Upper lobe of left lung (tissue), 6 donors: ENCODE measurements around the gene BOLA1. TPM values are rescaled to one million over a fixed set of nuclear protein-coding genes. Genes with fewer than 3 reads are reported as not detected.
A peak's percentile ranks its signal among the peaks of the same experiment; 100 is the strongest.

Experiments
- ATAC-seq, 2 donors: fragments of 200-7000 bp; cut with Tn5 transposase; one replicate each; pipeline ENCODE4 v1.9.1; 2022; ENCODE audit warnings: mild to moderate bottlenecking in 2 of 2, moderate library complexity in 2 of 2; ENCODE audit not compliant: low FRiP score in 2 of 2
- DNase-seq, 2 donors: peaks; one replicate each; pipeline ENCODE4 v3.0.0-alpha.2; 2019 to 2020
- H3K27ac ChIP-seq, 4 donors: fragments of 200-600 bp; sonication (generic); one replicate each; pipeline ENCODE4 v1.5.1; 2016 to 2019
- H3K27me3 ChIP-seq, 4 donors: fragments of 200-600 bp; sonication (generic); one replicate each; pipeline ENCODE4 v1.5.1; 2017 to 2019
- H3K36me3 ChIP-seq, 4 donors: fragments of 200-600 bp; sonication (generic); one replicate each; pipeline ENCODE4 v1.5.1; 2016 to 2019
- H3K4me1 ChIP-seq, 4 donors: fragments of 200-600 bp; sonication (generic); one replicate each; pipeline ENCODE4 v1.5.1; 2018 to 2019
- H3K4me3 ChIP-seq, 4 donors: fragments of 200-600 bp; sonication (generic); one replicate each; pipeline ENCODE4 v1.5.1; 2017 to 2019; ENCODE audit warnings: mild to moderate bottlenecking in 2 of 4, moderate library complexity in 1 of 4
- H3K9me3 ChIP-seq, 4 donors: fragments of 200-600 bp; sonication (generic); one replicate each; pipeline ENCODE4 v1.5.1; 2018 to 2019
- EP300 ChIP-seq, 4 donors: sonication (generic); formaldehyde crosslinking; IDR thresholded peaks; one replicate each; pipeline ENCODE4 v1.5.1; 2017; ENCODE audit warnings: antibody characterized with exemption in 4 of 4, control low read depth in 2 of 4
- POLR2A ChIP-seq, 4 donors: fragments of 450-650 bp; IDR thresholded peaks; one replicate each; pipeline ENCODE4 v1.5.1; 2016 to 2017; ENCODE audit warnings: antibody characterized with exemption in 4 of 4, mild to moderate bottlenecking in 2 of 4
- POLR2AphosphoS5 ChIP-seq, 2 donors: sonication (generic); formaldehyde crosslinking; IDR thresholded peaks; one replicate each; pipeline ENCODE4 v1.5.1; 2017; ENCODE audit warnings: antibody characterized with exemption in 2 of 2
- WGBS, 2 donors: methylation state at CpG; one replicate each; pipeline ENCODE4 v1.1.5; 2017 to 2018; 5-methylcytosine and 5-hydroxymethylcytosine counted together
- total RNA-seq, 6 donors: library from RNA; depleted of rRNA in 4 of 6; stranded (reverse); fragments of >200 nt in 4 of 6; gene quantifications; one replicate each; pipeline versions ENCODE4 v1.1.0 to v1.2.1, GENCODE V29; 2016 to 2021
- TF ChIP-seq, protein P1 (sequence below), 6 experiments: fragments of 450-650 bp in 4 of 6; fragments of 200-600 bp in 2 of 6; sonication (generic) in 2 of 6; IDR thresholded peaks; one replicate each; pipeline ENCODE4 v1.5.1; 2016 to 2019; ENCODE audit warnings: antibody characterized with exemption in 6 of 6
- donor health status: DM: no; HTN: no; CAD: no; lungs with moderate emphysema.
- donor health status: DM: no; HTN: yes; CAD: no; lungs with severe emphysema.

BOLA1 gene
- total RNA-seq, 6 donors from 2014 or later = 11.1 to 23.0 (median 14.5) TPM

DNA sequence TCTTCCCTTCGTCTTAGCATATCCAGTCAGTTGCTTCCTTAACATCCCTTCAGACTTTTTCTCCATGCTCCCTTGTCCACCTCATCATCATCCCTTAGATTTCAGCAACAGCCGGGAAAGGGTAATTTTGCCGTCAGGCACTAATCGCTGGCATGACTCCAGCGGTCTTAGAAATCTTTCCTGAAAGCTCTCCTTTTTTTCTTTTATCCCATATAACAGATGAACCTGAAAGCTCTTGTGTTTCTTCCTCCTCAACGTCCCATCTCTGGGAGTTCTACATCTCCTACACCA is 10.4 kb upstream of the BOLA1 start:
- H3K27ac ChIP-seq = peak overlapping the region; percentile 99 to 100 (median 100)
- H3K27me3 ChIP-seq = no peaks in the 10 kb centered on the region
- ATAC-seq = no peak
- no peaks in the 10 kb centered on the region for H3K9me3 ChIP-seq
- H3K4me3 ChIP-seq = peak overlapping the region in 3 of 4 donors; percentile 54 to 67 (median 61)
- 20 to 42% methylated on average over 6 of the region's 6 CpGs for WGBS, 2 donors
- TF ChIP-seq POLR2A (IDR thresholded peaks at IDR 0.05) = no peak
- peaks cover 12 to 19% (median 15%) of the 10 kb centered on the region in 4 donors for H3K4me1 ChIP-seq
- DNase-seq = no peak
- no peaks in the 10 kb centered on the region for H3K36me3 ChIP-seq

DNA sequence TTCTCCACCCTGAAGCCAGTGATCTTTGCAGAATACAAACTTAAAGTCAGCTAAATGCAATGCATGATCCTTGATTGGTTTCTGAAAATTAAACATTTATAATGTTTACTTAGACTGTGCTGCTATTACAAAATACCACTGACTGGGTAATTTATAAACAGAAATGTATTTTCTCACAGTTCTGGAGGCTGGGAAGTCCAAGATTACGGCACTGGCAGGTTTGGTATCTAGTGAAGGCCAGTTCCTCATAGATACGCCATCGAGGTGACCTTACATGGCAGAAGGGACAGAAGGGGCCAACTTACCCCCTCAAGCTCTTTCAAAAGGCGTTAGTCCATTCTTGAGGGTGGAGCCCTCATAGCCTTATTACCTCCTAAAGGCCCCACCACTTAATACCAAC is 2.8 kb upstream of the BOLA1 start:
- H3K36me3 ChIP-seq = no peaks in the 10 kb centered on the region
- H3K4me3 ChIP-seq = no peak overlapping the region
- H3K27me3 ChIP-seq = no peaks in the 10 kb centered on the region
- WGBS, 2 donors = 94 to 98% methylated on average over 4 of the region's 4 CpGs
- no peaks in the 10 kb centered on the region for H3K9me3 ChIP-seq
- peaks cover 5 to 12% (median 10%) of the 10 kb centered on the region in 4 donors for H3K4me1 ChIP-seq
- ATAC-seq = no peak
- H3K27ac ChIP-seq = no peak overlapping the region
- no peak for DNase-seq
- TF ChIP-seq EP300 (IDR thresholded peaks at IDR 0.05) (no peak), POLR2AphosphoS5 (IDR thresholded peaks at IDR 0.05) (no peak), POLR2A (IDR thresholded peaks at IDR 0.05) (no peak)
- TF ChIP-seq, protein P1, sequence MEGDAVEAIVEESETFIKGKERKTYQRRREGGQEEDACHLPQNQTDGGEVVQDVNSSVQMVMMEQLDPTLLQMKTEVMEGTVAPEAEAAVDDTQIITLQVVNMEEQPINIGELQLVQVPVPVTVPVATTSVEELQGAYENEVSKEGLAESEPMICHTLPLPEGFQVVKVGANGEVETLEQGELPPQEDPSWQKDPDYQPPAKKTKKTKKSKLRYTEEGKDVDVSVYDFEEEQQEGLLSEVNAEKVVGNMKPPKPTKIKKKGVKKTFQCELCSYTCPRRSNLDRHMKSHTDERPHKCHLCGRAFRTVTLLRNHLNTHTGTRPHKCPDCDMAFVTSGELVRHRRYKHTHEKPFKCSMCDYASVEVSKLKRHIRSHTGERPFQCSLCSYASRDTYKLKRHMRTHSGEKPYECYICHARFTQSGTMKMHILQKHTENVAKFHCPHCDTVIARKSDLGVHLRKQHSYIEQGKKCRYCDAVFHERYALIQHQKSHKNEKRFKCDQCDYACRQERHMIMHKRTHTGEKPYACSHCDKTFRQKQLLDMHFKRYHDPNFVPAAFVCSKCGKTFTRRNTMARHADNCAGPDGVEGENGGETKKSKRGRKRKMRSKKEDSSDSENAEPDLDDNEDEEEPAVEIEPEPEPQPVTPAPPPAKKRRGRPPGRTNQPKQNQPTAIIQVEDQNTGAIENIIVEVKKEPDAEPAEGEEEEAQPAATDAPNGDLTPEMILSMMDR (IDR thresholded peaks at IDR 0.05) = no peak

DNA sequence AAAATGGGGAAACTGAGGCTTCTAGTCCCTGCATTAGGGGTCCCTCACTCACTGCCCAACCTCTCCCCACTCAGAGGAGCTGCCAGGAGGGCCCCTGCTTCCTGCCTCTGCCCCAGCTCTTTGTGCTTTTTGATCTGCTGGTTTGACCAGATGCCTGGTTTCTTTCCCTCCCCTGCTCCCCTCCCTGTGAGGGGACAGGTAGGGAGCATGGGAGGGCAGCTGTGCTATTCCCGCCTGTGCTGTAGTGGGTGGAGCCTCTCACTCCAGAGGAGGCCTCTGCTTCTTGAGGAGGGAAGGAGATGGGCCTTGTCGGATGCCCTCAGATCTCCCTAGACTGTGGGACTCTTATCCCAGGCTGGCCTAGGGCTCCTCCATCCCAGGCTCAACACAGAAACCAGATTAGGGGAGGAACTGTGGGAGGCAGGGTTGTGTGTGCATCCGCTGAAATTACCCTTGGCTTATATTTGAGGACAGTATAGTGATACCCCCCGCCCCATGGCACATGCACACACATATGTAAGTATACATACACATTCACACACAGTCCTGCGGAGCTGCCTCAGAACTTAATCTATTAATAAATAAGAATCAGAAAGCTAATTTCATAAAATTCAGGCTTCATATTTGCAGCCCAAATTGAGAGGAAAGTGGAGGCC is 4.6 kb downstream of the BOLA1 start:
- no peaks in the 10 kb centered on the region for H3K36me3 ChIP-seq
- H3K4me1 ChIP-seq = peaks cover 5 to 12% (median 10%) of the 10 kb centered on the region in 4 donors
- 89 to 100% methylated on average over 4 to 5 of the region's 5 CpGs for WGBS, 2 donors
- DNase-seq (no peak), ATAC-seq (no peak)
- H3K27ac ChIP-seq = no peak overlapping the region
- no peaks in the 10 kb centered on the region for H3K9me3 ChIP-seq
- no peaks in the 10 kb centered on the region for H3K27me3 ChIP-seq
- no peak for TF ChIP-seq POLR2A (IDR thresholded peaks at IDR 0.05)
- no peak for TF ChIP-seq EP300 (IDR thresholded peaks at IDR 0.05)
- no peak for TF ChIP-seq POLR2AphosphoS5 (IDR thresholded peaks at IDR 0.05)
- TF ChIP-seq, protein P1 (IDR thresholded peaks at IDR 0.05) = no peak
- no peak overlapping the region for H3K4me3 ChIP-seq

DNA sequence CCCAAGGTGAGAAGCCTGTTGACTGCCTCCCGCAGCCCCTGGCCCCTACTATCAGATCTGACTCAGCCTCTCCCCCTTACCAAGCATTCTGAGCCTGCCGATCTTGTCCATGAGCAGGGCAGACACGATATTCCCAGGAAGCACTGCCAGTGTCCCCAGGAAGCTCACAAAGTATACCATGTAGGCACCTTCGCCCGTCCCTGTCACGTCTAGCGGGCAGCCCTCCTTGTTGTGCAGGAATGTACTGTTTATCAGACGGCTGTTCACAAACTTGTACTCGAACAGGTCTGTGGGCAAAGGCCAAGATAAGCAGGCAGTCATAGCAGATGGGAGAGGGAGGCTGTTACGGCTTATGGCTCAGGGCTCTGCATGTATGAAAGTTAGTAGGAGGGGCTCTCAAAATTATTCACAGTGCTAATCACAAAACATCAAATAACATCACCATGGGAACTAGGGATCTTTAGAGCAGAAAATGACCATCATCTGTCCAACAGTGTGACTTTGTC is 7.3 kb downstream of the BOLA1 start:
- H3K27me3 ChIP-seq = no peaks in the 10 kb centered on the region
- DNase-seq = no peak
- no peaks in the 10 kb centered on the region for H3K4me1 ChIP-seq
- no peaks in the 10 kb centered on the region for H3K36me3 ChIP-seq
- no peak for ATAC-seq
- no peak overlapping the region for H3K4me3 ChIP-seq
- WGBS, 2 donors = 77 to 84% methylated on average over 10 of the region's 10 CpGs
- no peaks in the 10 kb centered on the region for H3K9me3 ChIP-seq
- no peak overlapping the region for H3K27ac ChIP-seq
- TF ChIP-seq EP300 (IDR thresholded peaks at IDR 0.05) (no peak), POLR2AphosphoS5 (IDR thresholded peaks at IDR 0.05) (no peak), POLR2A (IDR thresholded peaks at IDR 0.05) (no peak)
- TF ChIP-seq, protein P1 (IDR thresholded peaks at IDR 0.05) = no peak

DNA sequence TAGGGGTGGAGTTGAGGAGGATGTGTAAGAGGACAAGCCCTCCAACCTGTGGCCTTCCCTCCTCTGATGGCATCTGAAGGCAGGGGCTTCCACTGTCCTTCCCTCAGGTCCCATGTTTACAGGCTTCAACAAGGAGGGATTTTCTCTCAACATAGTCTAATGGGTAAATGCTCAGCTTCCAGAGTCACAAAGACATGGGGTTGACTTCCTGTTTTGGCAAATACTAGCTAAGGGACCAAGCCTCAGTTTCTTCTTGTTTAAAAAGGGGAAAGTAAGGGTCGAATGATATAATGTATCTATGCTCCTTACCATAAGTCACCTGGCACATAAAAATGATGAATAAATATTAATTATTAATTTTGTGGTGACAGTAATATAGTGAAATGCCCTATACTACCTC is 15.2 kb downstream of the BOLA1 start:
- 78 to 89% methylated on average over 1 of the region's 1 CpG for WGBS, 2 donors
- no peaks in the 10 kb centered on the region for H3K36me3 ChIP-seq

More for the DNA sequence above, 15.2 kb downstream of the BOLA1 start:
- Histone ChIP-seq H3K9me3 (no peaks in the 10 kb centered on the region), H3K4me1 (peaks cover 7 to 21% (median 10%) of the 10 kb centered on the region in 4 donors), H3K4me3 (no peak overlapping the region), H3K27me3 (peaks cover 0 to 5% (median 0%) of the 10 kb centered on the region in 4 donors), H3K27ac (no peak overlapping the region)
- DNase-seq = no peak
- no peak for TF ChIP-seq POLR2AphosphoS5 (IDR thresholded peaks at IDR 0.05)
- TF ChIP-seq, protein P1 (IDR thresholded peaks at IDR 0.05) = no peak
- TF ChIP-seq EP300 (IDR thresholded peaks at IDR 0.05) = no peak
- TF ChIP-seq POLR2A (IDR thresholded peaks at IDR 0.05) = no peak
- no peak for ATAC-seq
